K562 (cell line): ENCODE data around the gene HCFC1R1. TPM values are rescaled to one million over a fixed set of nuclear protein-coding genes. Genes with fewer than 3 reads are reported as not detected.

ENCODE experiments used
- ATAC-seq: fragments of 200-7000 bp; cut with Tn5 transposase; 3 replicates; pipeline ENCODE4 v1.9.1; 2020; ENCODE audit warnings: moderate library complexity
- BruUV-seq: library from RNA; stranded (reverse); fragments of 400-500 nt; replicated peaks from 2 replicates; lab custom pipeline; 2021; lab: Mats Ljungman, UMichigan
- CTCF ChIA-PET: fragments of 300-600 bp; formaldehyde crosslinking; extraction: SDS; loops from one replicate; lab custom pipeline; 2021; ENCODE audit warnings: low intra/inter-chr PET ratio; lab: Yijun Ruan, JAX
- POLR2A ChIA-PET: fragments of 300-600, 350-650 bp; sonication (Branson Sonifier 250); formaldehyde crosslinking; extraction: SDS; loops from one replicate; lab custom pipeline; 2021; ENCODE audit warnings: antibody characterized with exemption, inconsistent platforms; lab: Yijun Ruan, JAX
- DNase-seq, 4 experiments: peaks; one replicate each; pipeline versions ENCODE4 v3.0.0 to v3.0.0-alpha.2; 2011 to 2018; ENCODE audit warnings: low spot score in 3 of 4, mixed read lengths in 3 of 4; ENCODE audit errors: extremely low read depth in 1 of 4
- FAIRE-seq: peaks from 2 replicates; lab custom pipeline; 2011; peaks lifted over from hg19 to GRCh38; lab: Jason Lieb, UNC
- H2AFZ ChIP-seq: 2 replicates; pipeline ENCODE4 v1.6.0; 2011; ENCODE audit warnings: low read depth, low read length, control low read depth, inconsistent platforms
- H3K27ac ChIP-seq: fragments of 200-600 bp; 3 replicates; pipeline ENCODE4 v1.8.0; 2011; ENCODE audit warnings: low read depth, mild to moderate bottlenecking, control low read depth, inconsistent platforms, low read length, moderate library complexity, mixed read lengths; ENCODE audit errors: extremely low read depth
- H3K27me3 ChIP-seq, 2 experiments: fragments of 300-600 bp in 1 of 2; 2 replicates in 1 of 2; 3 replicates in 1 of 2; pipeline versions ENCODE4 v1.6.0 to v1.8.0; 2011; ENCODE audit warnings: inconsistent platforms in 2 of 2, low read length in 2 of 2, mild to moderate bottlenecking in 1 of 2, mixed read lengths in 1 of 2, moderate library complexity in 1 of 2; ENCODE audit not compliant: control insufficient read depth in 2 of 2, insufficient read depth in 2 of 2
- H3K36me3 ChIP-seq: fragments of 300-600 bp; 3 replicates; pipeline ENCODE4 v1.8.0; 2011; ENCODE audit warnings: mild to moderate bottlenecking, low read length, inconsistent platforms; ENCODE audit not compliant: control insufficient read depth, insufficient read depth
- H3K4me1 ChIP-seq, 2 experiments: fragments of 200-600 bp in 1 of 2; replicated peaks in 1 of 2; 2 replicates in 1 of 2; 3 replicates in 1 of 2; pipeline versions ENCODE4 v1.5.1 to v1.8.0; 2011; ENCODE audit warnings: inconsistent platforms in 2 of 2, low read length in 2 of 2, mild to moderate bottlenecking in 1 of 2, mixed read lengths in 1 of 2, moderate library complexity in 1 of 2; ENCODE audit not compliant: control insufficient read depth in 2 of 2, insufficient read depth in 2 of 2
- H3K4me2 ChIP-seq: 2 replicates; pipeline ENCODE4 v1.6.1; 2011; ENCODE audit warnings: low read length, control low read depth, inconsistent platforms, mixed read lengths; ENCODE audit not compliant: insufficient read depth
- H3K4me3 ChIP-seq: fragments of 200-600 bp; sonication (generic), shearing (Covaris generic); 2 replicates; pipeline ENCODE4 v1.5.1; 2016; ENCODE audit warnings: control low read depth, inconsistent platforms
- H3K79me2 ChIP-seq: fragments of 200-600 bp; 3 replicates; pipeline ENCODE4 v1.8.0; 2011; ENCODE audit warnings: low read length, inconsistent platforms; ENCODE audit not compliant: control insufficient read depth, insufficient read depth
- H3K9ac ChIP-seq, 2 experiments: 2 replicates each; pipeline versions ENCODE4 v1.6.0 to v1.6.1; 2011; ENCODE audit warnings: low read depth in 2 of 2, low read length in 2 of 2, control low read depth in 1 of 2, inconsistent platforms in 1 of 2, mild to moderate bottlenecking in 1 of 2, mixed read lengths in 1 of 2; ENCODE audit not compliant: insufficient read depth in 1 of 2
- H3K9me1 ChIP-seq: one replicate; pipeline ENCODE4 v1.6.0; 2011; ENCODE audit warnings: inconsistent platforms, mild to moderate bottlenecking, low read length, moderate library complexity; ENCODE audit not compliant: control insufficient read depth, insufficient read depth
- H3K9me3 ChIP-seq: replicated peaks from 2 replicates; pipeline ENCODE4 v1.5.1; 2011; ENCODE audit warnings: low read depth, low read length, inconsistent platforms; ENCODE audit not compliant: control insufficient read depth, insufficient read depth
- H4K20me1 ChIP-seq: replicated peaks from 2 replicates; pipeline ENCODE4 v1.6.1; 2011; ENCODE audit warnings: low read length, inconsistent platforms, mixed read lengths; ENCODE audit not compliant: control insufficient read depth, insufficient read depth
- HMGN3 ChIP-seq: IDR thresholded peaks from 2 replicates; pipeline ENCODE4 v1.6.1; 2011; ENCODE audit warnings: borderline replicate concordance, low read depth, mild to moderate bottlenecking, mixed read lengths, low read length; ENCODE audit not compliant: insufficient read length; ENCODE audit errors: extremely low read depth
- POLR2G ChIP-seq: fragments of 200-400 bp; formaldehyde crosslinking; IDR thresholded peaks from 2 replicates; pipeline ENCODE4 v1.6.1; 2017; ENCODE audit warnings: low read depth, mild to moderate bottlenecking, antibody characterized with exemption, low read length, moderate library complexity
- RBFOX2 ChIP-seq: fragments of 200-400 bp; formaldehyde crosslinking; IDR thresholded peaks from 2 replicates; pipeline ENCODE4 v1.6.1; 2017; ENCODE audit warnings: low read depth, mild to moderate bottlenecking, low read length, moderate library complexity
- TCFL5 ChIP-seq: fragments of 250-450 bp; sonication (Bioruptor Pico); conservative IDR thresholded peaks from 2 replicates; pipeline ENCODE4 v1.6.1; 2021; ENCODE audit warnings: mild to moderate bottlenecking, moderate library complexity, matching md5 sums
- ZNF282 ChIP-seq: sonication (generic); formaldehyde crosslinking; IDR thresholded peaks from 2 replicates; pipeline ENCODE4 v1.8.1; 2023; ENCODE audit warnings: missing genetic modification reagents
- WGBS: fragments of 100-300 bp; shearing (Covaris generic); methylation state at CpG from one replicate; pipeline ENCODE4 v1.1.6; 2016; ENCODE audit warnings: low coverage, mixed read lengths; ENCODE audit not compliant: insufficient coverage; ENCODE audit errors: missing lambda C conversion rate; 5-methylcytosine and 5-hydroxymethylcytosine counted together
- in situ Hi-C: fragments of 300-500 bp; cut with MboI; formaldehyde crosslinking; loops from 4 replicates; pipeline ENCODE4 v1.15.0; 2018; ENCODE audit warnings: inconsistent platforms, mixed read lengths
- intact Hi-C: fragments of 100-400 bp; cut with micrococcal nuclease; formaldehyde crosslinking; loops from 2 replicates; pipeline ENCODE4 v1.14.2; 2022
- polyA plus RNA-seq, 8 experiments: library from polyadenylated mRNA; depleted of rRNA in 4 of 8; stranded (reverse) in 5 of 8; unstranded in 3 of 8; fragments of >200 nt; fragmentation: Nextera tagmentation in 2 of 8; fragmentation: Illumina TruSeq in 1 of 8; extraction: Ambion mirVana in 2 of 8; extraction: Trizol in 1 of 8; gene quantifications; 2 replicates each; pipeline versions ENCODE4 v1.2.1 to v1.2.3, GENCODE V29; 2011 to 2014; ENCODE audit warnings: inconsistent platforms in 1 of 8, missing spikeins in 1 of 8
- total RNA-seq, 7 experiments: library from RNA; depleted of rRNA in 6 of 7; stranded (reverse); fragments of >200 nt in 6 of 7; fragmentation: Illumina TruSeq in 2 of 7; extraction: Trizol in 2 of 7; gene quantifications; 2 replicates each; pipeline versions ENCODE4 v1.2.1 to v1.2.3, GENCODE V29; 2011 to 2021; ENCODE audit warnings: low replicate concordance in 1 of 7
- TF ChIP-seq, protein P1 (sequence below): sonication (generic); formaldehyde crosslinking; IDR thresholded peaks from 2 replicates; pipeline ENCODE4 v1.8.0; 2022; ENCODE audit warnings: mild to moderate bottlenecking, missing genetic modification reagents, borderline replicate concordance

The HCFC1R1 gene
- total and polyA plus RNA-seq, 9 of the 15 experiments (the other 6 are each of a cell fraction or from before 2014, with no cell fraction given): 2.2 to 29.0 (median 11.2) TPM

DNA sequence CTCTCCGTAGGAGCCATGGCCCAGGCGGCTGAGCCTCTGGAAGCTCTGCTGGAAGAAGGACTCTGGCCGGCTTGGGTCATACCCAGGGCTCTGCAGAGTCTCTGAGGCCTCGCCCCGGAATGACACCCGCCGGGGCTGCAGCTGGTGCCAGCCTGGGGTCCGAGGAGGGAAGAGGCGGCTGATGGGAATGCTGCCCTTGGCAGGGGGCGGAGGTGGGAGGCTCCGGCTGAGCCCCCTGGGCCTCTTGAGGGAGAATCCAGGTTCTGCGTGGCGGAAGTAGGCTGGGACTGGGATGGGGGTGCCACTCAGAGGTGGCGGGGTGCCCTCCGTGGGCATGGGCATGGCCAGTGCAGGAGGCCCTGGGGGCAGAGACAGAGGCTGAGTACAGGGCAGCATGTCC is 47.1 kb downstream of the HCFC1R1 start:
- H4K20me1 ChIP-seq: peaks cover 11% of the 10 kb centered on the region
- DNase-seq (no peak), ATAC-seq (no peak), FAIRE-seq (no peak)
- no peaks in the 10 kb centered on the region for H3K9me3 ChIP-seq
- no peaks in the 10 kb centered on the region for H3K27me3 ChIP-seq
- no peak overlapping the region for H2AFZ ChIP-seq
- peaks cover 3 to 90% of the 10 kb centered on the region in 2 experiments for H3K4me1 ChIP-seq
- H3K79me2 ChIP-seq: peaks cover 47% of the 10 kb centered on the region
- H3K27ac ChIP-seq: no peak overlapping the region
- no peak overlapping the region for H3K4me2 ChIP-seq
- ChIA-PET CTCF (no interaction called here), POLR2A (interaction anchor here (0.6 to 1.3 kb wide), 4 partner anchors 9 to 127 kb away, joined by 3 read pairs; no protein-coding TSS in a partner anchor)
- BruUV-seq: no TSS peak
- 96% methylated on average over 15 of the region's 15 CpGs for WGBS
- in situ Hi-C loops: no loop called here
- H3K4me3 ChIP-seq: no peak overlapping the region
- H3K36me3 ChIP-seq: peaks cover 78% of the 10 kb centered on the region; the same call in 2 of the 3 replicates
- intact Hi-C loops: no loop called here
- peak overlapping the region in 1 of 2 experiments; percentile 79; a peak in 2 of 4 replicates for H3K9ac ChIP-seq
- TF ChIP-seq TCFL5 (CRISPR knock-in tag) (no peak), HMGN3 (peak; percentile 15), POLR2G (peak; percentile 65), ZNF282 (no peak), RBFOX2 (peak; percentile 64)
- TF ChIP-seq, protein P1, sequence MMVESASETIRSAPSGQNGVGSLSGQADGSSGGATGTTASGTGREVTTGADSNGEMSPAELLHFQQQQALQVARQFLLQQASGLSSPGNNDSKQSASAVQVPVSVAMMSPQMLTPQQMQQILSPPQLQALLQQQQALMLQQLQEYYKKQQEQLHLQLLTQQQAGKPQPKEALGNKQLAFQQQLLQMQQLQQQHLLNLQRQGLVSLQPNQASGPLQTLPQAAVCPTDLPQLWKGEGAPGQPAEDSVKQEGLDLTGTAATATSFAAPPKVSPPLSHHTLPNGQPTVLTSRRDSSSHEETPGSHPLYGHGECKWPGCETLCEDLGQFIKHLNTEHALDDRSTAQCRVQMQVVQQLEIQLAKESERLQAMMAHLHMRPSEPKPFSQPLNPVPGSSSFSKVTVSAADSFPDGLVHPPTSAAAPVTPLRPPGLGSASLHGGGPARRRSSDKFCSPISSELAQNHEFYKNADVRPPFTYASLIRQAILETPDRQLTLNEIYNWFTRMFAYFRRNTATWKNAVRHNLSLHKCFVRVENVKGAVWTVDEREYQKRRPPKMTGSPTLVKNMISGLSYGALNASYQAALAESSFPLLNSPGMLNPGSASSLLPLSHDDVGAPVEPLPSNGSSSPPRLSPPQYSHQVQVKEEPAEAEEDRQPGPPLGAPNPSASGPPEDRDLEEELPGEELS (CRISPR knock-in tag): no peak
- no peaks in the 10 kb centered on the region for H3K9me1 ChIP-seq
